Skeletal muscle satellite cell (primary cell): Measurements from ENCODE around the gene ATXN10.

Source experiments
- H3K27me3 ChIP-seq: 2 replicates; pipeline ENCODE4 v1.7.0; 2013; ENCODE audit warnings: low read length; ENCODE audit not compliant: control insufficient read depth, insufficient read depth
- H3K36me3 ChIP-seq: 2 replicates; pipeline ENCODE4 v1.7.0; 2013; ENCODE audit warnings: mild to moderate bottlenecking, control low read depth, low read length; ENCODE audit not compliant: insufficient read depth
- H3K4me1 ChIP-seq: 2 replicates; pipeline ENCODE4 v1.7.0; 2013; ENCODE audit warnings: low read length; ENCODE audit not compliant: control insufficient read depth, insufficient read depth
- H3K4me2 ChIP-seq: 2 replicates; pipeline ENCODE4 v1.7.0; 2013; ENCODE audit warnings: mild to moderate bottlenecking, low read length
- H3K4me3 ChIP-seq: 2 replicates; pipeline ENCODE4 v1.7.0; 2013; ENCODE audit warnings: low read length
- H3K9ac ChIP-seq: 2 replicates; pipeline ENCODE4 v1.7.0; 2013; ENCODE audit warnings: mild to moderate bottlenecking, low read depth, low read length, moderate library complexity
- H3K9me3 ChIP-seq: replicated peaks from 2 replicates; pipeline ENCODE4 v1.7.0; 2013; ENCODE audit warnings: mild to moderate bottlenecking, control low read depth, low read length

ATXN10 gene

GRCh38 chr22:45632791-45633515, 38.7 kb upstream of the ATXN10 start:
- no peaks in the 10 kb centered on the region for H3K9me3 ChIP-seq
- no peak overlapping the region for H3K9ac ChIP-seq
- H3K4me1 ChIP-seq = no peaks in the 10 kb centered on the region
- no peak overlapping the region for H3K4me3 ChIP-seq
- H3K36me3 ChIP-seq = no peaks in the 10 kb centered on the region
- peaks cover 68% of the 10 kb centered on the region for H3K27me3 ChIP-seq
- no peak overlapping the region for H3K4me2 ChIP-seq

DNA sequence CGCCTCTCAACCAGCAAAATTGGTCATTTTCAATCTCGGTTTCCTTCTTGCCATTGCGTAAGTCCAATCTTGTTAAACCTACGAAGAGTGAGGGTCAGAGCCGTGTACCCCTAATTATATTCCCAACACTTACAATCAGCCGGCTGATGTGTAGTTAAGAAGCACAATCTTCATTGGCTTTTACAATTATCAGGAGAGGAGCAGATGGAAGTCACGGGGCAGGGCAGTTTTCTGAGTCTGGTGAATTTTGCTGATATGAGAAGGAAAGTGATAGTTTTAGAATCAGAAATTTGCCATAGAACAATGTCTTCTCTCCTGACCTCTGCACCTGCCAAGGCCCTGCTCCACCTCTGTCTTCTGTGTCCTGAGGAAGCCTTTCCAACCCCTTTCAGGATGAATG, 35.0 kb upstream of the ATXN10 start:
- peaks cover 11% of the 10 kb centered on the region for H3K4me1 ChIP-seq
- H3K27me3 ChIP-seq = peaks cover 55% of the 10 kb centered on the region

GRCh38 chr22:45638197-45638596, 33.4 kb upstream of the ATXN10 start:
- Histone ChIP-seq H3K4me1 (peaks cover 11% of the 10 kb centered on the region), H3K9ac (no peak overlapping the region), H3K9me3 (no peaks in the 10 kb centered on the region), H3K36me3 (no peaks in the 10 kb centered on the region), H3K4me2 (no peak overlapping the region), H3K4me3 (no peak overlapping the region), H3K27me3 (peaks cover 53% of the 10 kb centered on the region)

More for the DNA sequence above, 35.0 kb upstream of the ATXN10 start:
- Histone ChIP-seq H3K4me2 (no peak overlapping the region), H3K36me3 (no peaks in the 10 kb centered on the region), H3K4me3 (no peak overlapping the region), H3K9ac (no peak overlapping the region), H3K9me3 (no peaks in the 10 kb centered on the region)

- no peak overlapping the region for H3K4me3 ChIP-seq
- no peak overlapping the region for H3K9ac ChIP-seq
- H3K27me3 ChIP-seq = peaks cover 48% of the 10 kb centered on the region
- H3K9me3 ChIP-seq = no peaks in the 10 kb centered on the region
- peaks cover 11% of the 10 kb centered on the region for H3K4me1 ChIP-seq
- H3K36me3 ChIP-seq = no peaks in the 10 kb centered on the region
- H3K4me2 ChIP-seq = peak overlapping the region; percentile 46
Observed at GRCh38 chr22:45638834-45639746, 32.5 kb upstream of the ATXN10 start.

DNA sequence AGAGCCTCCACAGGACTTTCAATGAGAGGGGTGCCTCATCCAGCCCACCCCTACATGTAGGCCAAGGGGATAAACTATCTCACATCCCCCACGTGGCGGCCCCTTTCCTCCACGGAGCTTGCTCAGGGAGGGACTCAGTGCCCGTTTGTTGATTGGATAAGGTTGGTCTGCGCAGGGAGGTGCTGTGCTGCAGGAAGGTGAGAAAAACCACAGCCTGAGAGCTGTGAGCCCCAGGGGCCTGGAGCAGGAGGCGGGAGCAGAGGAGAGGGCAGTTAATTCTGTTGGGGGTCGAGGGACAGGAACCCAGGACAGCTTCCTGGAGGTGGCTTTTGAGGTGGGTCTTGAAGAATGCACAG, 31.9 kb upstream of the ATXN10 start:
- no peak overlapping the region for H3K4me2 ChIP-seq
- no peaks in the 10 kb centered on the region for H3K36me3 ChIP-seq
- H3K27me3 ChIP-seq = peaks cover 43% of the 10 kb centered on the region
- H3K9me3 ChIP-seq = no peaks in the 10 kb centered on the region
- H3K4me3 ChIP-seq = no peak overlapping the region
- H3K9ac ChIP-seq = no peak overlapping the region
- peaks cover 11% of the 10 kb centered on the region for H3K4me1 ChIP-seq

DNA sequence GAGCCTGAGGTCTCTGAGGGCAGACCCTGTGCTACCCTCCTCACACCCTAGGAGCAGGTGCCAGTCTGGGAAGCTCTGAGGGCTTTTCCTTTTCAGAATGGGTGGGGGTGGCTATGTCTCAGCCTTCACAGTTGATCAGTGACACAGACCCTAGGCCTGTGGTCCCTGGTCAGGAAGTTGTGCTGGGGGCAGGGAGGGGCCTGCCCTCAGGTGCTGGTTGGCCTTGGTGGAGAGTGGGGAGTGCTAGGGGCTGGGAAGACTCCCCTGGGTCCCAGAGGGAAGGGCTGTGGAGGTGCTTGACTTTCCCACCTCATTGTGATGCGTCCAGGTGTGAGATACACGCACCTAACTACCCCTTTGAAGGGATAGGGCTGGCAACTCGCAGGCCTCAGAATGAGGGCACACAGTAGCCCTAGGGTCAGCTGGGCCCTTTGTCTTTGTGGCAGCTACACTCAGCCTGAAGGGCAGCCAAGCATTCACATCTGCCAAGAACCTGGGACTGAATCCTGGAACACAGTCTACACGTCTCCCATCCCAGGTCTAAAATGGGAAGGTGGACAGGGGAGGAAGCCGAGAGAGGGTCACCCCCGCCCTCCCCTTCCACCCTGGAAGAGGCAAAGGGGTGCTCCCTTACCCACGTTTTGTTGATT, 31.2 kb upstream of the ATXN10 start:
- Histone ChIP-seq H3K9ac (no peak overlapping the region), H3K4me1 (peaks cover 13% of the 10 kb centered on the region), H3K9me3 (no peaks in the 10 kb centered on the region), H3K36me3 (no peaks in the 10 kb centered on the region), H3K4me3 (no peak overlapping the region), H3K4me2 (no peak overlapping the region), H3K27me3 (peaks cover 46% of the 10 kb centered on the region)

DNA sequence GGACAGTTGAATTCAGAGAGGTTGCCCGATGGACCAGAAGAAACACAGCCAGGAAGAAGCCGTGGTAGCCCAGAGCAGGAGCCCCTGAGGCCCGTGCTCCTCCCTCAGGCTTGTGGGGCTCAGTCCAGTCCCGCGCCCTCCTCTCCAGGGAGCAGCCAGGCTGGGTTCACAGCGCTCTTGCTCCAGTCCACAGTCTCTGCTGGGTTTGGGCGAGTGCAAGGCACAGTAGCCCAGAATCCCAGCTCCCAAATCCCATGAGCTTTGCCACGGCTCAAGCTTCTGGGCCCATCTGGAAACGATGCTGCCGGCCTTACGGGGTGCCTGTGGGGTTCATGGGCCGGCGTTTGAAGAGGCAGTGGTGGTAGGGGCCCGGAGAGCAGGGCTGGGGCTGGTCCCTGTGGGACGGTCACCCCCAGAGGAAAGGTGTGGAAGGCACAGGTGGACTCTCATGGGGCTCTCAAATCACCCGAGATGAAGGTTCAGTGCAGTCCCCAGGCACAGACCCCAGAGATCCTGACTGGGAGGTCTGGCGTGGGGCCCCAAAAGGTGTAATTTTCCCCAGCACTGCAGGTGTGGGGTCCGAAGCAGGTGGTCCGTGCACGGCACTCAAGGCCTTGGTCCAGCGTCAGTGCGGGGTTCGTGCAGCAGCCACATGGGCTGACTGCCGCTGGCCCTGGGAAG, 30.6 kb upstream of the ATXN10 start:
- no peaks in the 10 kb centered on the region for H3K36me3 ChIP-seq
- no peak overlapping the region for H3K4me2 ChIP-seq
- no peaks in the 10 kb centered on the region for H3K9me3 ChIP-seq
- no peak overlapping the region for H3K4me3 ChIP-seq
- no peak overlapping the region for H3K9ac ChIP-seq
- peaks cover 14% of the 10 kb centered on the region for H3K4me1 ChIP-seq
- H3K27me3 ChIP-seq = peaks cover 43% of the 10 kb centered on the region

DNA sequence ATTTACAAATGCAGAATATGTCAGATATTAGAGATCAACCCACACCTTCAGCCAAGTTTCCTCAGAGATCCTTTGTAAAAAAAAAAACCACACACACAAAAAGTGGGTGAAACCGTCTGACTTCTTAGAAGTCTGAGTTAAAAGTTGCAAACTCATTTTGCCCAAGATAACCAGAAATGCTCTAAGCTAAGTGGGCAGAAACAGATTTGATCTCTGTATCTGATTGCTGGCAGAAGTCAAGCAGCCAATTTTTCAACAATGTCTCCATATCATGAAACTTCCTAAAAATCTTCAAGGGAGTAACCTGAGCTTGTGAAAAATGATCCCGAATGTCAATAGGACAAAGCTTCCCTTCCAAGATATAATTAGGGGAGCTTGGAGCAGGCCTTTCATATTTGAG, 28.6 kb upstream of the ATXN10 start:
- Histone ChIP-seq H3K27me3 (peaks cover 38% of the 10 kb centered on the region), H3K36me3 (no peaks in the 10 kb centered on the region), H3K4me2 (no peak overlapping the region), H3K4me1 (peaks cover 14% of the 10 kb centered on the region), H3K9ac (no peak overlapping the region), H3K4me3 (no peak overlapping the region), H3K9me3 (no peaks in the 10 kb centered on the region)

GRCh38 chr22:45644714-45645113, 26.9 kb upstream of the ATXN10 start:
- H3K27me3 ChIP-seq = peaks cover 44% of the 10 kb centered on the region

DNA sequence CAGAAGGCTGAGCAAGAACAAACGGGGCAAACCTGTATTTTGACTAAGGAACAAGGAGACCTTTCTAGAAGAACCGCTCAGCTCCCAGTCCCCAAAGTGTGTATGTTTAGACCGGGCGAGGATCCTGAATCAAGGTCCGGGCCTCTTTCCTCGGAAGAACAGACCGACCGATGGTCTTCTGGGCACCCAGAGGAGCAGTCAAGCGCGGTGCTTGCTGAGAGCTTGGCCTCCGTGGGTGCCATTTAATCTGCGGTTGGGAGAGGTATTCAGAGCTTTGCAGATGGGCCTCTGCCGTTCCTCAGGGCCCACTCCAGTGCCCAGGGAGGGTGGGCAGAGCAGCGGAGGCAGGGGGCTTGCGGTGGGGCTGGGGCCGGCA, 26.5 kb upstream of the ATXN10 start:
- H3K27me3 ChIP-seq = peaks cover 43% of the 10 kb centered on the region
- no peak overlapping the region for H3K9ac ChIP-seq
- H3K4me1 ChIP-seq = peaks cover 3% of the 10 kb centered on the region
- no peaks in the 10 kb centered on the region for H3K9me3 ChIP-seq
- no peaks in the 10 kb centered on the region for H3K36me3 ChIP-seq
- peak overlapping the region; percentile 78 for H3K4me2 ChIP-seq
- H3K4me3 ChIP-seq = no peak overlapping the region

More at GRCh38 chr22:45644714-45645113, 26.9 kb upstream of the ATXN10 start:
- Histone ChIP-seq H3K4me3 (no peak overlapping the region), H3K9me3 (no peaks in the 10 kb centered on the region), H3K9ac (no peak overlapping the region), H3K4me2 (no peak overlapping the region), H3K4me1 (peaks cover 3% of the 10 kb centered on the region), H3K36me3 (no peaks in the 10 kb centered on the region)
